Measurements from ENCODE around the gene MYO7A.

DNA sequence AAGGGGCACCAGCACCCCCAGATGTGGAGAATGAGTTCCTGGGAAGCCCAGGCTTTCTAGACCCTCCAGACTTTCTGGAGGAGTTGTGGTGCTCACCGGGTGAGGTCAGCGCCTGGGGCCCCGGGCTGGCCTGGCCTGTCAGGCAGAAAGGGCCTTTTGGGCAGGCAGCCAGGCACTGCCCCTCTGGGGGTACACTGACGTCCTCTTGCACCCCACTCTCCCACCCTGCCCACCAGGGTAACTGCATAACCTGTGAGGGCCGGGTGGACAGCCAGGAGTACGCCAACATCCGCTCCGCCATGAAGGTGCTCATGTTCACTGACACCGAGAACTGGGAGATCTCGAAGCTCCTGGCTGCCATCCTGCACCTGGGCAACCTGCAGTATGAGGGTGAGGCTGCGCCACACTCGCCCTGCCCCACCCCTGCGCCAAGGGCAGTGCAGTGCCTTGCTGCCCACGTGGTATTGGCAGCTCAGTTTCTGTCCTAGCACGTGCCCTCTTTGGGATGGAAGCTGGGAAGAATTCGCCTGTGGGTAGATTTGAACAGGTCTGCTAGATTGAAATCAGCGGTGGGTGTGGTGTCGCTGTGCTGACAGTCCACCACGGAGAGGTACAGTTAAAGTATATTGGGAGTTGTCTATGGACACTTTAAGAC is 30.1 kb downstream of the MYO7A start:
- no peak for TF ChIP-seq EZH2 (IDR thresholded peaks at IDR 0.05; ENCODE audit: borderline replicate concordance, low read depth, low read length, severe bottlenecking)
- TF ChIP-seq, protein P1, sequence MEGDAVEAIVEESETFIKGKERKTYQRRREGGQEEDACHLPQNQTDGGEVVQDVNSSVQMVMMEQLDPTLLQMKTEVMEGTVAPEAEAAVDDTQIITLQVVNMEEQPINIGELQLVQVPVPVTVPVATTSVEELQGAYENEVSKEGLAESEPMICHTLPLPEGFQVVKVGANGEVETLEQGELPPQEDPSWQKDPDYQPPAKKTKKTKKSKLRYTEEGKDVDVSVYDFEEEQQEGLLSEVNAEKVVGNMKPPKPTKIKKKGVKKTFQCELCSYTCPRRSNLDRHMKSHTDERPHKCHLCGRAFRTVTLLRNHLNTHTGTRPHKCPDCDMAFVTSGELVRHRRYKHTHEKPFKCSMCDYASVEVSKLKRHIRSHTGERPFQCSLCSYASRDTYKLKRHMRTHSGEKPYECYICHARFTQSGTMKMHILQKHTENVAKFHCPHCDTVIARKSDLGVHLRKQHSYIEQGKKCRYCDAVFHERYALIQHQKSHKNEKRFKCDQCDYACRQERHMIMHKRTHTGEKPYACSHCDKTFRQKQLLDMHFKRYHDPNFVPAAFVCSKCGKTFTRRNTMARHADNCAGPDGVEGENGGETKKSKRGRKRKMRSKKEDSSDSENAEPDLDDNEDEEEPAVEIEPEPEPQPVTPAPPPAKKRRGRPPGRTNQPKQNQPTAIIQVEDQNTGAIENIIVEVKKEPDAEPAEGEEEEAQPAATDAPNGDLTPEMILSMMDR (IDR thresholded peaks at IDR 0.05; ENCODE audit: borderline replicate concordance, extremely low read depth, low read length, poor library complexity, severe bottlenecking) = no peak

All from DND-41 (cell line).